HG03103 (cell line): ENCODE data around the gene SEPTIN8.

ENCODE experiments used
- ATAC-seq: cut with Tn5 transposase; IDR thresholded peaks from one replicate; pipeline ENCODE4 v1.9.1; 2021; ENCODE audit warnings: low read depth; ENCODE audit not compliant: unreplicated experiment

SEPTIN8 gene

GRCh38 chr5:132766020-132766805 is 10.8 kb downstream of the SEPTIN8 start:
- no peak for ATAC-seq

- no peak for ATAC-seq
Observed at GRCh38 chr5:132765311-132766019, 11.6 kb downstream of the SEPTIN8 start.

DNA sequence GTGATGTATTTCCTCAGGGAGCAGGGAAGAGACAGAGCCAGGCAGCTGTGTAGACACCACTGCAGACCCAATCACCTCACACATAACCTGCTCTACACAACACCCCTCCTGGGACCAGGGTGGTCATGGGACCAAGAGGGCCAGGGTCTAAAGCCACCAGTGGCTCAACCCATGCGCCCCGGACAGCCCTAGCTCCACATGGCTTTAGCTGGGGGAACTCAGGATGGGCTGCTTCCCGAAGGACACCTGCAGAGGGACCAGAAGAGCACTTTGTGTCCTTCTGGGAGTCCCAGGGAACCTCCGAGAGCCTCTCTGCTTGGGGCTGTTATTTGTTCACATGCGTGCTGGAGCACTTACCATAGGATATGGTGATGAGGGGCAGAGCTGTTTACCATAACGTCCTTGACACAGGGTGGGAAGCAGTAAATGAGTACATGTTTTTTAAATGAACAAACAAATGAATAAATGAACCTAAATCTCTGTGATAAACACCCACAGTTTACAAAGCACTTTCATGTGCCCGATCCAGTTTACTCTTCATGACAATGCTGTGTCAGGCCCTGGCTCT is 12.3 kb downstream of the SEPTIN8 start:
- ATAC-seq, result no peak

DNA sequence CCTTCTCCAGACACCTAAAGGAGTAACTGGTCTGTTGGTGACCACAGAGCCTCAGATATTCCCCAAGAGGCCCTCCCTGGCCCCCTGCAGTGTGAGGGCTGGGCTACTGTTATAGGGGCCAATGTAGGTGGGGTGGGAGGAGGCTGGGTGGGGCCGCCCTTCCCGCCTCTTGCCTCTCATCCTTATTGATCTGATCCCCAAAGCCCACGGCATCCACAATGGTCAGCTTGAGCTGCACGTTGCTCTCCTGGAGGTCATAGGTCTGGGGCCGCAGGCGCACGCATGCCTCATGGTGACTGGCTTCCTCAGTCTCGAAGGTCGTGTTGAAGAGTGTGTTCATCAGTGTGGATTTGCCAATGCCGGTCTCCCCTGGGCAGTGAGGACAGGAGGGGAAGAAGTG is 13.0 kb downstream of the SEPTIN8 start:
- no peak for ATAC-seq

GRCh38 chr5:132763181-132764036 is 13.6 kb downstream of the SEPTIN8 start:
- ATAC-seq, result no peak

GRCh38 chr5:132762246-132763000 is 14.6 kb downstream of the SEPTIN8 start:
- ATAC-seq, result no peak

DNA sequence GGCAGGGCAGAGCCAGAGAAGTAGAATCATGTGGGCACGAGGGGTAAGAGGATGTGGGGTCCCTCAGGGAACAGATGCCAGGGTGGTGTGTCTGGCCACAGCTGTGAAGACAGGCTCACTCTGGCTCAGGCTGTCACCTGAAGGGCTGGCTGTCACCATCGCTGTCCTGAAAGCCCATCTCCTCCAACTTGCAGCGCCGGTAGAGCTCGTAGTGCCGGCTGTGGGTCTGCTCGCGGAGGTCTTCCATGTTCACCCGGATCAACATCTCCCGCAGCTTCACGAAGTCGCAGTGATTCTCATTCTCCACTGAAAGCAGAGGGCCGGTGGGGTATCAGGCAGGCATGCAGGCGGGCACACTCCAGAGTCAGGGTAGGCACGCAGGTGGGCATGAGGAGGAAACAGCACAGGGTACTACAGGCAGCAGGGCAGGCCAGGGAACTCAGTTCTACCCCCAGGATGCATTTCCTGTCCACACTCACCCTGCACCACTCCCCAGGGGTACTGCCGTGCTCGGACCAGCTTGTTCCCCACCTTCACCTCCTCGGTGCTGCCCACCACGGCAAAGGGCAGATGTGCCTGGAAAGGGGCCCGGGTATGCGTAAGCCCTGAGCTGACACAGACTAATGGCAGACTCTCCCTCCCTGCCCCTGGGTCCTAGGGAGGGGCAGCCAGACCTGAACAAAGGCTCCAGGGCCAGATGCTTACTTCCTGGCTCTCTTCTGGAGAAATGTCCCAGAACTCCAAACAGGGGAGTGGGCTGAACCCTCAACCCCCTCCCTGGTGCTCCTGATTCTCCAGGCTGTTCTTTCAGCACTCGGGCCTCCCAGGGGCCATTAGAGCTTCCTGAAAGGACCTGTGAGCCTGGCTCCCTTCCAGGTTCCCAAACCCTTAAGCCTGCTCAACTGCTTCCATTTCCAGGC is 15.5 kb downstream of the SEPTIN8 start:
- no peak for ATAC-seq

DNA sequence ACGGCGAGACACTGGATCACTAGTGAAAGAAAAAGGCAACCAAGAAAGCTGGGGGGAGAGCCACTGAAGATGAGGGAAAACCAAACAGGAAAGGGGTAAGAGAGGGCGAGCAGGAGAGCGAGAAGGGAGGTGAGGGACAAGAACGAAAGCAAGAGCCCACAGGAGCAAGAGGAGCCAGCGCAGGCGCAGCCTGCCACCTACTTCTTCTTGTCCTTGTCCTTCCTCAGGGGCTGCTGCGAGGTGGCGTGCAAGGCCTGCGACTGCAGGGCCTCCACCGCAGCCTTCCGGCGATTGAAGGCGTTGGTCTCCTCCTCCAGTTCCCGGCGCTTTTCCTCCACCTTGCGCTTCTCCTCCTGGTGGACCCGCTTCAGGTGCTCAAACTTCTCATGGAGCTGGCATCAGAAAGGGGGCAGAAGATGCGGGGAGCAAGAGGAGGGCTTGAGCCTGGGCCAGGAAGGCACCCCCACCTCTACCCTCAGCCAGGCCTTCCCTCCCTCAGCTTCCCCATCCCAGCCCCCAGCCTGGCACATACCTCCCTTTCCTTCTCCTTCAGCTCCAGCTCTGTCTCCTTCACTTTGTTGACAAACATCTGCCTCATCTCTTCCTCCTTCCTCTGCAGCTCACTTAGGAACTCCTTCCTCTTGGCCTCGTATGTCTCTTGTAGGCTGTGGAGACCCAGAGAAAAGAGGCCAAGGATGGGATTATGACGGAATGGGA is 16.3 kb downstream of the SEPTIN8 start:
- no peak for ATAC-seq

DNA sequence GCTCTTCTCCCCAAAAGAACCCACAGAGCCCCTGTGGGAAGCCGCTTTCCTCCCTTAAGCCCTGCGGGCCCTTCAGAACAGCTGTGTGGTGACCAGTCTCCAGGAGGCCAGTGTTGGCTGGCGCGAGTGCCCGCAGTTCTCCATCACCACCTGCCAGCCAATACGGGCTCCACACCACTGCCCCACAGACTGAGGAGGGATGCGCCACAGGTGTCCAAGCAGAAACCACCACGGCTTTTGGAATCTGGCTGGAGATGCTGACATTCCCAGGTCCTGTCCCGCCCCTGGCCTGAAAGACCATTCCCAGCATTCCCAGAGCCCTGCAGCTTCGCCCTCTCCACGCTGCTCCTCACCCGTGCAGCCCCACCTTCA is 17.0 kb downstream of the SEPTIN8 start:
- no peak for ATAC-seq

DNA sequence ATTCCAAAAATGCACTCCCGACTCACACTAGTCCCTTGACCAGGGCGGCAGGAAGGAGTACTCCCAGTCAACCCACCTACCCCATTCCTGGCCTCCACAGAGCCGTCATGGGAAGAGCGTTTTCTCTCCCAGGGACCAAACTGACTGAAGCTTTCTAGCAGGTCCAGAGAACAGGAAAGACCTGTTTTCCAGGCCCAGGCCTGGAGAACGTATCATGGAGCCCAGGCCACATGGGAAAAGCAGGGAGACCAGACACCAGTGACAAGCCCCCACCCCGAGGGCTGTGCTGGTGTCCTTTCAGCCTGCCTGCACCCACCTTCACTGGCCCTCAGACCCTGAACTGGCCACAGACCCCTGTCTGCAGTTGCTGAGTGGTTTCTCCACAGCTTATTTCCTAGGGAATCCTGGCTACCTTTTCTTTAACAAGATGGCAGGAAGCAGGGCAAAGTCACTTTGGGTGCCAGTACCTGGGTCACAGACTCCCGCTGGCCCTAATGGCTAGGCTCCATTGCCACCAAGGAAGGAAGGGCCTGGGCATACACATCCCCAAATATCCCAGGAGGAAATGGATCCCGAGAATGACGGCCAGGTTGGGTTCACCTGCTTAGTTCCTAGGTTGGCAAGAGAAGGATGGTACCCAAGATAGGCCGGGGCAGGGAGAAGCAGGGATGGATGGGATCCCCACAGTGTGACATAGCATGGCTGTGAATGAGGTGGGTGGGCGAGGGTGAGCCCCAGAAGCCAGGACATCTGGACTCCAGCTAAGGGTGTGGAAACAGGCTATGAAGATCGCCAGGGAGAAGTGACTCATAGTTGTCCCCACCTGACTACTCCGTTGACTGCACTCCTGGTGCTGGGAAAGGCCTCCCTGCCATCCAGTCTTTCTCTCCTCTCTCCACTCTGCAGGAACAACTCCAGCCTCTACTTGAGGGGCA is 17.7 kb downstream of the SEPTIN8 start:
- no peak for ATAC-seq

DNA sequence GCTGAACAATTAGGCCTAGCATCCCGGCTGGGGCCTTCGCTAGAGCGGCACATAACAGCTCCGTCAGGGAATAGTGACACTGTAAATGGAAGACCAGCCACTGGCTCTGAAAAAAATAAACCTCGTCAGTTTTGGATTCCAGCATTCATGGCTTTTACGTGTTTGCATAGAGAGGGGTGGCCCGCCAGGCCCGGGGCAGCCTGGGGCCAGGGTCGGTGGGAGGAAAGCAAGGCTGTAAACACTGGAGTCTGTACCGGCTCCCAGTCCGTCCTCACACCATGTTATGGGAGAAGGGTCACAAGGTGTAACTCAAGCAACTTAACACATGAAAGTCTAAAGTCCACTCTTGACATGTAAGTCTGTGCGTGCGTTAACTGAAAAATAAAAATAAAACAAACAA is 18.6 kb downstream of the SEPTIN8 start:
- no peak for ATAC-seq

DNA sequence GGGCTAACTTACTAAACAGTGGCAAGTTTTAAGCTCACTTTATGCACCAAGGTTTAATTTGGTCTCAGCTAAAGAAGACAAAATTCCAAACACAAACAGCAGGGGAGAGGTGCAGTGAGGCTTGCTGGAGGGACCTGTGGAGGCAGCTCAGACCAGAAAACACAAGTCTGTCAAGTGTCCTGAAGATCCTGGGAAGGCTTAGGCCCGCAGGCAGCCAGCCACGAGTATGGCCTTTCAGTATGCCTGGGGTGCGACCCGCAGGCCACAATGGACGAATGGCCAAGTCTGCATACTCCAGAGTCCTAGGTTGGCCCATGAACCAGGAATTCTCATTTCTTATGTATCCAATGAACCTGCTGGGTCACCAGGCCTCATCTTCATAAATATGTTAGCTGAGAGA is 20.5 kb downstream of the SEPTIN8 start:
- ATAC-seq, result no peak

- no peak for ATAC-seq
Observed at GRCh38 chr5:132754947-132755346, 22.1 kb downstream of the SEPTIN8 start.

DNA sequence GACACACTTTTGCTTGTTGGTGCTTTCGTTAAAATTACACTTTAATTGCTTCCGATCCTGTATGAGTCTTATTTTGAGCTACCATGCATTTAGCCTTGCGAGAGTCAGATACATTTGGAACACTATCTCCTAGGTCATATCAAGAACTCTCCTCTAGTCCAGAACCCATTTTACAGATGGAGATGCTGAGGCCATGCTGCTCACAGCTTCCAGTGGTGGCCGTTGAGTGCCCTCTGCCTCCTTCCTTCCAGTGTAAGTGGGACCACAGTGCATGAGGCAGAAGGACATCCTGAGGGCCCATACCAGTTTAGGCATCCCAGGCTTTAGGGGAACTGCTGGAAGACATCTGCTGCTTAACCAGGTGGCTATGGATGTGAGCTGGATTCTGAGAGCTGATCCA is 22.9 kb downstream of the SEPTIN8 start:
- no peak for ATAC-seq

DNA sequence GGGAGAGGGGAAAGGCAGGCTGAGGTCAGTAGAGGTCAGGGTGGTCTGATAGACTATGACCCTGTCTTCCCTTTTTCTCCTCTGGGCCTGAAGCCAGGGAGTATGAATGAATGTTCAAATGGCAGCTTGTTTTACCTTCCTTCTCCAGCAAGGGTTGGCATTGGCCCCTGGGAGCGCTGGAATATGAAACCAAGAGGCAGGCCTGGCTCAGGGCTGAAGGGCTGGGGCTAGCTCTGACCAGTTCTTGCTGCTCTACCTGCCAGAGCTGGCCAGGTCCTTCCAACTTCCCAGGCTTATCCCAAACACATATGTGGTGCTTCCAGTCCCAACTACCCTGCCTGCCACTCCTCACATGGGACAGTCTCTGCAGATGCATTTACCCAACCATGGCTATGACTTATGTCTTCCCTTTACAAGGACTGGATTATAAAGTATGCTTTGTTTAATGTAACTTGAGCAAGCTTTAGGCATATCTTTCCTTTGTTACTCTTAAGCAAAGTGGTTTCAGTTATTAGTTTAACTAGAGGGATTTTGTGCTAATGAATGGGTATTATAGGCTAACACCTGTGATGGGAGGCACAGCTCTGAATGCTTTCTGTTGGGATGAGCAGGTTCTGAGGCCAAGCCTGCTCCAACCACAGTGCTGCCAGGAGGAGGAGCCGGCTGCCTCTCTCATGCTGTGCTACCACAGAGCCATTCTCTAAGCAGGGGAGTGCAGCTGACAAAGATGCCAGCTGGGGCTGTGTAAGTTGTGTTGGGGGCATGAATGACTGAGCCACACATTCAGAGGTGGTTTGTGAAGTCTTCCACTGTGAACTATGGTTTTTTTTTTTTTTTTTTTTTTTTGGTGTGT is 23.7 kb downstream of the SEPTIN8 start:
- no peak for ATAC-seq

- no peak for ATAC-seq
Observed at GRCh38 chr5:132752581-132753125, 24.4 kb downstream of the SEPTIN8 start.
